Bronchial epithelial cell (primary cell): ENCODE data around the gene HOXD3. TPM values are rescaled to one million over a fixed set of nuclear protein-coding genes. Genes with fewer than 3 reads are reported as not detected.

ENCODE experiments used
- DNase-seq: peaks from one replicate; pipeline ENCODE4 v3.0.0-alpha.2; 2010; ENCODE audit warnings: low read depth
- FAIRE-seq: peaks from 2 replicates; lab custom pipeline; 2011; peaks lifted over from hg19 to GRCh38; lab: Jason Lieb, UNC
- H3K27me3 ChIP-seq: 2 replicates; pipeline ENCODE4 v1.5.1; 2011; ENCODE audit warnings: low read length; ENCODE audit not compliant: control insufficient read depth, insufficient read depth
- H3K36me3 ChIP-seq: 2 replicates; pipeline ENCODE4 v1.5.1; 2011; ENCODE audit warnings: low read length; ENCODE audit not compliant: control insufficient read depth, insufficient read depth
- H3K4me3 ChIP-seq: 2 replicates; pipeline ENCODE4 v1.5.1; 2011; ENCODE audit warnings: mild to moderate bottlenecking, low read depth, low read length, control low read depth
- total RNA-seq: library from RNA; depleted of rRNA; stranded (reverse); fragments of >200 nt; gene quantifications from 2 replicates; pipeline ENCODE4 v1.2.1, GENCODE V29; 2014
- TF ChIP-seq, protein P1 (sequence below): IDR thresholded peaks from 2 replicates; pipeline ENCODE4 v1.5.1; 2011; ENCODE audit warnings: mild to moderate bottlenecking, moderate library complexity, low read length, control low read depth, inconsistent platforms; ENCODE audit not compliant: insufficient read depth, severe bottlenecking

Gene HOXD3
- total RNA-seq, 1 donor from 2014 or later = not detected

DNA sequence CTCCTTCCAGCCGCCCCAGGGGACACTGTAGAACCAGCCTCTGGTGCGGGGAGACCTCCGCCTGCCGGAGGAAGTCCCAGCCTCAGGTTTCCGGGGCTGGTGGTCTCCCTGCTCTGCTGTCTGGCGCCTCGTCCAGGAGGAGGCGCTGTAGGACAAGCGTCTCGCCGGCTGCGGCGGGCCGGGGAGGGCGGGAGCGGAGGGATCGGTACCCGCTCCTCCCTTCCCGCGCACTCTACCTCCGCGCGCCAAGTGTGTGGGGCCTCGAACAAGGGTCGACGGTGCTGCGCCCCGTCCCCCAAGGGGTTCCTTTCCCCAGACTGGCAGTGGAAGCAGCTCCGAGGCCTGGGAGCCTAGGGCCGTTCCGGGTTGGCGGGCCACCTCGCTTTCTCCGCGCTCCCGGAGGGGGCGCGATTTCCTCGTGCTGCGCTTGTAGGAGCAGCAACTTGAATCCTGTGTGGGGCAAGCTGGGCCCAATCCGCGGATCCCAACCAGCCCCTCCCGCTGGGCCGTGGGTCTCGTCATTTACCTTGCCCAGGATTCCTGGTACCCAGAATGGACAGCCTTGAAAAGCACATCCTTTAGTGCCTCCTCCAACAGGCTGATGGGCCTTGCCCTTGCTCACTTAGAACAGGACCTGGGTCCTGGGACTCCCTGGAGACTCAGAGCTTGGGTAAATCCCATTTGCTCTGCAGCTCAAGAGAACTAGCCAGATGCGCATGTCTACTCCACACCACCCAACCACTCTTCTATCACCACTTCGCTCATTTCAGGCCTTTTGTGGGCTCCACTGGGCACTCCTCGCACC is 16.4 kb upstream of the HOXD3 start:
- H3K27me3 ChIP-seq = peaks cover 53% of the 10 kb centered on the region
- peak overlapping the region; percentile 46 for H3K4me3 ChIP-seq
- DNase-seq (peak; percentile 25), FAIRE-seq (no peak)
- no peaks in the 10 kb centered on the region for H3K36me3 ChIP-seq
- TF ChIP-seq, protein P1, sequence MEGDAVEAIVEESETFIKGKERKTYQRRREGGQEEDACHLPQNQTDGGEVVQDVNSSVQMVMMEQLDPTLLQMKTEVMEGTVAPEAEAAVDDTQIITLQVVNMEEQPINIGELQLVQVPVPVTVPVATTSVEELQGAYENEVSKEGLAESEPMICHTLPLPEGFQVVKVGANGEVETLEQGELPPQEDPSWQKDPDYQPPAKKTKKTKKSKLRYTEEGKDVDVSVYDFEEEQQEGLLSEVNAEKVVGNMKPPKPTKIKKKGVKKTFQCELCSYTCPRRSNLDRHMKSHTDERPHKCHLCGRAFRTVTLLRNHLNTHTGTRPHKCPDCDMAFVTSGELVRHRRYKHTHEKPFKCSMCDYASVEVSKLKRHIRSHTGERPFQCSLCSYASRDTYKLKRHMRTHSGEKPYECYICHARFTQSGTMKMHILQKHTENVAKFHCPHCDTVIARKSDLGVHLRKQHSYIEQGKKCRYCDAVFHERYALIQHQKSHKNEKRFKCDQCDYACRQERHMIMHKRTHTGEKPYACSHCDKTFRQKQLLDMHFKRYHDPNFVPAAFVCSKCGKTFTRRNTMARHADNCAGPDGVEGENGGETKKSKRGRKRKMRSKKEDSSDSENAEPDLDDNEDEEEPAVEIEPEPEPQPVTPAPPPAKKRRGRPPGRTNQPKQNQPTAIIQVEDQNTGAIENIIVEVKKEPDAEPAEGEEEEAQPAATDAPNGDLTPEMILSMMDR = peak; percentile 91

DNA sequence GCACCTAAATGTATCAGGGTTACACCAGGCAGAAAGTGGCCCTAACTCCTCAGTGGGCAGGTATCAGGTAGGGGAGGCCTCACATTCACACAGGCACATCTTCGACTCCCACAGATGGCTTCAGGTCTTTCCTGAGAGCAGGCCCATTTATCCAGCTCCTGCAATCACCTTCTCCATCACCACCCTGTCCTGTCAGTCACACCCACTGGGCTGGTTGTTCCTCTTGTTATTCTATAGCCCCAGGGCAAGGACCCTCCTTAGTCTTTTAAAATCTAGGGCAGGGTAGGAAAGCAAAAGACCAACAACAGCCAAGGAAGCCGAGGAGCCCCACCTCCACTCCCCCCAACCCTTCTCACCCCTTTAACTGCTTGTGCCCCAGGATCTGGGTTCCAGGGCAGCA is 14.8 kb upstream of the HOXD3 start:
- TF ChIP-seq, protein P1 = no peak
- no peaks in the 10 kb centered on the region for H3K36me3 ChIP-seq
- DNase-seq (no peak), FAIRE-seq (no peak)
- peaks cover 53% of the 10 kb centered on the region for H3K27me3 ChIP-seq
- no peak overlapping the region for H3K4me3 ChIP-seq

DNA sequence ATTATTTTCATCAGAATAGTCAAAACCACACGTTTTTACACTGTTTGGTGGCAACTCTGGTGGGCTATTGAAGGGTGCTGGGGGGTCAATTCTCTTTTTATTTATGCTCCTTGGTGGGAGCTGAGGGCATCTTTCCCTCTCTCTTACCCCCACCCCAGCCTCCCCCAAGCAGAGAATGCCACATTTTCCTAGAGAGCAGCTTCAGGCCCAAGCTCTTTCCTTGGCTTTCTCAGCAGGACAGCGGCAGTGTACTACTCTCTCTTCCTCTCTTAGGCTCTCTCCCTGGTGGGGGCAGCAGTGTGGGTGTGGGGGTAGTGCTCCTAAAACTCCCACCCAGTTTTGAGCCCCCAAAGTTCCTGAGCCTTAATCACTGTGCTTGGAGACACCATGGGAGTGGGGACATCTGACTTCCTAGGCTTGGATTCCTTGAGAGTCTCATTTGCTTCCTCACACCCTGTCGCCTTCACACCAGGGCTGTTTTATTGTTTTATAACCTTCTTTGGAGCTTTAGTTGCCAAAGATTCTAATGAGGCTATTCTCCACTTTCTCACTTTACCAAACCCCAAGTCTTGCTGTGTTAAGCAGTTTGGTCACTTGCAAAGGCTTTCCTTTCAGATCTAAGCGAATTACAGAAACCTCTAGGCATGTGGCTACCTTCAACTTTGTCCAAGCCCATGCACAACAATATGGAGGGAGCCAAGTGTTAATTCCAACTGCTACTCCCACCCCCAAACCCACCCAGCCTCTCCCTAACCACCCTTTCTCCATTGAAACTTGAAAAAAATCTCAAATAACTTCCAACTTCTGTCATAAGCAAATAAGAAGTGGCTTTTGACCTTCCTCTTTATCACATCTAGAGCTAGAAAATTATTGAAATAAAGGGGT is 11.8 kb upstream of the HOXD3 start:
- TF ChIP-seq, protein P1 = no peak
- no peaks in the 10 kb centered on the region for H3K36me3 ChIP-seq
- no peak overlapping the region for H3K4me3 ChIP-seq
- FAIRE-seq (no peak), DNase-seq (no peak)
- peaks cover 64% of the 10 kb centered on the region for H3K27me3 ChIP-seq

DNA sequence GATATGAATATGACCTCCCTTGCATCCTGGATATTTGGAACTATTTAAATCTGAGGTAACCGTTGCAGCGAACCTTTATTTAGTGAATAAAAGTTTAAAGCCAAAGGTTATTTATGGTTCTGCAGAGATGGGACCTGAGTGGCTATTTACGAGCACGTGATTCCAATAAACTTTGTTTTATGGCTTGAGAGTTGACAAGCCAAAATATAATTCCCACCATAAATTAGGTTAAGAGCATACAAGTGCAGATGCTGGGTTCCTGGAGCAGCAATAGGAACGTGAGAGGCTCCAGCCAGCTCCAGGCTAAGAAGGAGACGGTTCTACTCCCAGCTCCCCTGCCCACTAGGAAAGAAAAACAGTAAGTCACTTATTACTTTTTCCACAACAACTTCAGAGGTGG is 11.0 kb upstream of the HOXD3 start:
- FAIRE-seq (no peak), DNase-seq (no peak)
- Histone ChIP-seq H3K27me3 (peaks cover 67% of the 10 kb centered on the region), H3K4me3 (no peak overlapping the region), H3K36me3 (no peaks in the 10 kb centered on the region)
- TF ChIP-seq, protein P1 = no peak

DNA sequence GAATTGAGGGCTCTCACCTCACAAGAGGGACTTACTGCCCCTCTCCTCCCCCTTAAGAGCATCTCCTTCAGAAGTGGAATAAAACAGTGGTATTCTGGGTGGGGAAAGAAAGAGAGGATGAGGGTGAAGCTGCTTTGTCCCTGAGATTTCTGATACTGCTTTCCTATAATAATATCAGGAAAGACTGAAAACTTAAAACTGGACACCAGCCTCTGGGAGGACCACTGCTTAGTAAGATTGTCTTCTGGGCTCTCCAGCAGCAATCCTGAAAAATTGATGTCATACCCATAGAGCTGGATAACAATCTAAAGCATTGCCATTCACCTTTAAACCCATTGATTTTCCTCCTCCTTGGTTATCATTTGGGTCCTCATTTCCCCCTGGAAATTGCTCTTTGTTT is 10.5 kb upstream of the HOXD3 start:
- DNase-seq = no peak
- Histone ChIP-seq H3K4me3 (no peak overlapping the region), H3K27me3 (peaks cover 71% of the 10 kb centered on the region), H3K36me3 (no peaks in the 10 kb centered on the region)
- FAIRE-seq = no peak
- TF ChIP-seq, protein P1 = no peak
